ENCODE results near the gene SLC9A1.
A peak's percentile ranks its signal among the peaks of the same experiment; 100 is the strongest.
"Not testable (repeated sequence)": the region's sequence is repeated elsewhere in the genome, so short reads cannot be mapped to it uniquely, and the experiment has no call there.

The SLC9A1 gene

DNA sequence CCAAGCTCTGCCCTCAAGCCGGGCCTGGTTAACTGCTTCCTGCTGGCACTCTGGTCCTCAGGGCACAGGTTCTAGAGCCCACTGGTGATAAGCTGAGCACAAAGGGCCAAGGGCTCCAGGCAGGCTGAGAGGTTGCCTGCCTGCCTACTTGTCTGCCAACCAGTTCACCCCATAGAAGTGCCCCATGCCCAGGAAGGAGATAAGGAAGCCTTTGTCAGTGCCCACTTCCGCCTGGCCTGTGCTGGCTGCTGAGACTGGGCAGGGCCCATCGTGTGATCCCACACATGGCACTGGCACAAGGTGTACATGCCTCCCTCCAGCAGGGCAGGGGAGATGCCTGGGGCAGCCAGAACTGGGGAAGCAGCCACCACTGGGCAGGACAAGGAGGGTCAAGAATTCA lies 24.1 kb downstream of the SLC9A1 start:
- DNase-seq, result no peak

DNA sequence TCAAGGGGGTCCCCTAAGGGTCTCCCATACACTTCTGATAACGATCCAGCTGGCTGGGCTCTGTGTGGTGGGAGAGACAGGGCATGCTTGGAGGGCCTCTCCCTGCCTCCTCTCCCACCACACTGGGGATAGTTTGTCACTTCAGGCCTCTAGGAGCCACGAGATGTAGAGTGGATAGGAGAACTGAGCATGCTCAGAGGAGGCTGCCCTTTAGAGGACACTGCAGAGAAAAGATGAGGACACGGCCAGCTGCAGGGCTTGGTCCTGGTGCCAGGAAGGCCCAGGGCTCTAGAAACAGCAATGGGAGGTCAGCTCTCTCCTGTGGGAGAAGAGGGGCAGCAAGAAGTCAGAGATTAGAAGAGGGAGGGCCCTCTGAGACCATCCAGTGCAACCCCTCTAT lies 25.7 kb downstream of the SLC9A1 start:
- no peak for DNase-seq

- DNase-seq, result no peak
Measured at GRCh38 chr1:27127419-27127818, 27.5 kb downstream of the SLC9A1 start.

- DNase-seq, result no peak
Measured at GRCh38 chr1:27126391-27126790, 28.5 kb downstream of the SLC9A1 start.

DNA sequence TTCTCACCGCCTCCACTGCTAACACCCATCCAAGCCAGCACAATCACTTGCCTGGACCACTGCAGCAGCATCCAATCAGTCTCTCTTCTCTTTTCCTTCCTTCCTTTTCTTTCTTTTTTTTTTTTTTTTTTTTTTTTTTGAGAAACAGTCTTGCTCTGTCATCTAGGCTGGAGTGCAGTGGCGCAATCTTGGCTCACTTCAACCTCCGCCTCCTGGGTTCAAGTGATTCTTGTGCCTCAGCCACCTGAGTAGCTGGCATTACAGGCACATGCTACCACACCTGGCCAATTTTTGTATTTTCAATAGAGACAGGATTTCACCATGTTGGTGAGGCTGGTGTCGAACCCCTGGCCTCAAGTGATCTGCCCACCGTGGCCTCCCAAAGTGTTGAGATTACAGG lies 29.8 kb downstream of the SLC9A1 start:
- DNase-seq, result not testable (repeated sequence)

GRCh38 chr1:27124405-27124804 lies 30.5 kb downstream of the SLC9A1 start:
- DNase-seq, result no peak

DNA sequence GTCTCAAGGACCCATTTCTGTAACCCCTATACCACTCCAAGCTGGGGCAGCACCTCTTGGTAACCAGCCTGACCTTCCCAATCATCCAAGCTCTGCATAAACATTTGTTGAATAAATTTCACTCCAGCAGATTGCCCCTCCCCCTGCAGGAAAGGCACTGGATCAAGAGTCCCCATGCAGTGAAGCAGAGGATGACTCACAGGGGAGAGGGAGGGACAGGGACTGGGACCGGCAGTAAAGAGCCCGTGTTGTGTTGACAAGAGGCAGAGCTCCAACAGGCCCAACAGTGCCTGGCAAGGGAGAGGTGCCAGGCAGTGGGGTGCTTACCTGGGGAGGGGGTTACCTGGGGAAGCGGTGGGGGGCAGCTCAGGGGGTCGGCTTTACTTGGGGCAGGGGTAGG lies 32.3 kb downstream of the SLC9A1 start:
- peak in 1 of 3 experiments; percentile 29 for DNase-seq

- no peak for DNase-seq
Measured at GRCh38 chr1:27120854-27121253, 34.1 kb downstream of the SLC9A1 start.

DNA sequence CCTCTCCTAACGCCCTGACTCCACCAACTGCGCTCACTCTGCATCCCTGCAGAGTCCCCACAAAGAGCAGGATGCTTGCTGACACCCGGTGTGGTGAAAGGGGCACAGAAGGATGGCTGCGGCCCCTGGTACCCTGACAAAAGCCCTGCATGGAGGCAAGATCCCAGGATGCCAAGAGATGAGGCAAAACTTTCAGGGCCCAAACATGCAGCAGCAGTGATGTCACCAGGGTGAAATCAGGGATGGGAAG lies 36.6 kb downstream of the SLC9A1 start:
- no peak for DNase-seq

GRCh38 chr1:27117733-27118439 lies 37.0 kb downstream of the SLC9A1 start:
- no peak for DNase-seq

- no peak for DNase-seq
Measured at GRCh38 chr1:27116697-27117096, 38.2 kb downstream of the SLC9A1 start.

GRCh38 chr1:27116232-27116631 lies 38.7 kb downstream of the SLC9A1 start:
- no peak for DNase-seq

- DNase-seq, result no peak
Measured at GRCh38 chr1:27114546-27114945, 40.4 kb downstream of the SLC9A1 start.

- DNase-seq, result no peak
Measured at GRCh38 chr1:27113861-27114260, 41.1 kb downstream of the SLC9A1 start.

DNA sequence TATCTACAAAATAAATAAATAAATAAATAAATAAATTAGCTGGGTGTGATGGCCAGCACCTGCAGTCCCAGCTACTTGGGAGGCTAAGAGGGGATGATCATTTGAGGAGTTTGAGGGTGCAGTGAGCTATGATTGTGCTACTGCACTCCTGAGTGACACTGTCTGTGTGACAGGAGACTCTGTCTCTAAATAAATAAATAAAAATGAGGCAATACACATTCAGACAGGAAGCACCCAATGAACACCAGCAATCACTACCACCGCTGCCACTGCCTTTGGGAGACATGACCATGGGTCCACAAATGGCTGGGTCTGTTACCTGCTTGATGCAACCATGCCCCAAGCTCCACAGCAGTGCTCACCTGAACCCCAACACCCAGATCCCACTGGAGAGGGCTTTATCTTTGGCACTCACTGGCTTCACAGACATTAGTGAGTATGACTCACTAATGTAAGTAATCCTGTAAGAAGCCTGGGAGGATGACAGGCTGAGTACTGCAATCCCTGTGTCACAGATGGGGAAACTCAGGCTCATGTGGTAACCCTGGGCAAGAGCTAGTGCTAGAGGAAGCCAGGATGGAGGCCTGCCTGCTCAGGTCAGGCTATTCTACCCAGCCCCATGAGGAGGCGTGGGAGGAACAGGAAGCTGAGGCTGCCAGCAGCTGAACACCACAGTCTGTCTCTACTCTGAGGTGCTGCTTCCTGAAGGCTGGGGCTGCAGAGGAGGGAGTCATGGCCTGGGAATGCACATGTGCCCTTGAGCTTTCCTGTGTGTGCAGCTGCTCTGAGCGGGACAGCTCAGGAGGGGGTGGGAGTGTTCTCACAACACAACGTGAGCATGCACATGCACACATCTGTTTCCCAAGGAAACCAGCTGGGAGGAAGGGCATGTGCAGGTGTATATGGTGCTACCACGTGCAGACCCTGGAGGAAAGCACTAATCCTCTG lies 43.0 kb downstream of the SLC9A1 start:
- peak in 2 of 3 experiments; percentile 69 to 71 for DNase-seq

DNA sequence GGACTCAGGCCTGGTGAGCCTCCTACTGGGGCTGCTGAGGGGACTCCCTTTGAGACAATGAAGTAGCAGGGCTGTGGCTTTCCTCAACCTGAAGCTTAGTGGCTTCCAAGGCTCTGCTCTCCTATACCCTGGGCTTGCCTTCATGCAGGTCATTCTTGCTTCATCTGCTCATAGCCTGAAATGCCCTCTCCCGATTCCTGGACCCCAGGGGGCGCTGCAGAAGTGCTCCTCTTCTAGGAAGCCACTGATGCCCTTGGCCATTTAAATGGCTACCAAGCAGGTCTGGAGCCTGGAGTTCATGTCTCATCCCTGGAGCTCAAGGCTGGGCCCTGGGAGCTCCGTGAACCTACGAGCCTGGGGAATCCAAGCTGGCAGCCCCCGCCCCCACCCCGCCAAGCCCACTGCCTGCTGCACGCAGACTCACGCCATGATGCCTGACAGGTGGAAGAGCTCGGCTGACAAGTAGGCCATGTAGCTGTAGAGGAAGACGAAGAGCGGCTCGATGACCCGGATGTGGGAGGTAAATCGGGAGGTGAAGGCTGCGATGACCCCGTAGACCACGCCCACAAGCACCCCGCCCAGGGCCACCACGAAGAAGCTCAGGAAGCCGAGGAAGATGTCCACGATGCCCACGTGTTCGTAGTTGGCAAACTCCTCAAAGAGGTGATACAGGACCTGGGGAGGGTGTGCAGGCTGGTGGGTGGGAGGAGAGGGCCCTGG lies 45.7 kb downstream of the SLC9A1 start:
- DNase-seq, result peak in 1 of 3 experiments; percentile 4

GRCh38 chr1:27108588-27108987 lies 46.3 kb downstream of the SLC9A1 start:
- DNase-seq, result no peak

DNA sequence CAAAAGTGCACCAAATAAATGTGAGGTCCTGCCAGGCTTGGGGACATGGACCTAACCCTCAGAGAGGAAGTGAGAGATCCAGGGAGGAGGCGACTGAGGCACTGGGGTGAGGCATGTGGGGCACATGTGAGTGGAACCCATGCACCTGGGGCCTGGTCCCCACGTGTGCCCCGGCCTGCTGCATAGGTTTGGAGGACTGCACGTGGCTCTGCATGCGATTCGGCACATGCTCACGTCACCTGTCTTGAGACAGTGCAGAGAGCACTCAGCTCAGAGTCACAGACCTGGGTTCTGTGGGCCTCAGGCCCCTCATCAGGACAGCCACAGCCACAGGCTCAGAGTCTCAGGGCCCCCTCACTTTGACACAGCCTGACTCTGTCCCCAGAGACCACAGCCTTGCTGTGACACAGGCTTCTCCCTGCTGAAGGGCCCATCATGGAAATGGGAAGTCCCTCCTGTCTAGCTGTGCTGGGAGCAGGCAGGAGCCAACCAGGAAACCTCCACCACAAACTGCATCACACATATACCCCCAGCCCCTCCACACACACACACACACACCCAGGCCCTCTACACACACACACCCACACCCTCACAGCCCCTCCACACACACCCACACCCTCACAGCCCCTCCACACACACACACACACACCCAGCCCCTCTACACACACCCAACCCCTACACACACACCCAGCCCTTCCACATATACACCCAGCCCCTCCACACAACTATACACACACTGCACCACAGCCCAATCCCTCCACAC lies 48.2 kb downstream of the SLC9A1 start:
- DNase-seq, result no peak

- DNase-seq, result no peak
Measured at GRCh38 chr1:27105018-27105417, 49.9 kb downstream of the SLC9A1 start.

DNA sequence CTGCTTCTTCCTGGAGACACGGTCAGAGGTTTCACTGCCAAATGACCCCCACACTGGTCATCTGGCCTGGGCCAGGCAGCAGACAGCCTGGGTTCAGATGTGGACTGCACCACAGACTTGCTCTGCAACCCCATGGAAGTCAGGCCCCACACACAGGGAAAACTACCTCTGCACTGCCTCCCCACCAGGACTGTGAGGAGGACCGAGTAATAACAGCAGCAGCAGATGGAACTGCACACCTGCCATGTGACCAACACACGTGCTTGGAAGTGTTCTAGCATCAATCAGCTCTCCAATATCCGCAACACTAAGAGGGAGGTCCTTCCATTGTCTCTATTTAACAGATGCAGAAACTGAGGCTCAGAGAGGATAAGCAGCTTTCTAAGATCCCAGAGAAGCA lies 51.4 kb downstream of the SLC9A1 start:
- peak in 1 of 3 experiments; percentile 13 for DNase-seq

GRCh38 chr1:27102707-27103468 lies 52.0 kb downstream of the SLC9A1 start:
- DNase-seq, result peak; percentile 57 to 73 (median 64)

DNA sequence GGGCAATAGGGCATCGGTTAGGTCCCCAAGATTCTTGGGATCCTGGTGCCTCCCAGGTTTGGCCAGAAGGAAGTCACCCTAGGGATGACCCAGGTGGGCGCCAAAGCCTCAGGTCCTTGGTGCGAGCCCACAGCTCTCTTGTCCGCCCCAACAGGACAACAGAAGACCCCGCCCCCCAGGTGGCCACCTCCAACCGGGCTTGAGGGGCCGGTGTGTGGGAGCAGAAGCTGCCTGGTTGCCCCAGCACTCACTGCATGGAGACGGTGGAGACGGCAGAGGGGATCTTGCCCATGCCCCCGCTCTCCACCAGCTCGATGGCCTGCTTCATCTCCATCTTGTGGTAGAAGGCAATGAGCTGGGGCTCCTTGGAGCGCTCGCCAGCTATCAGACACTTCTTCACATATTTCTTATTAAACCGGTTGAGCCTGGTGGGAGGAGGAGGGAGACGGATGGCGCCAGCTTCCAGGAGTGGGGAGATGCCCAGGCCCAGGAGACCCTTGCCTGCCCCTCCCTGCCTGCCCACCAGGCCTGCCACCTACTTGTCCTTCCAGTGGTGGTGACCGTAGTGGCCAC lies 52.7 kb downstream of the SLC9A1 start:
- DNase-seq, result no peak
